ENCODE results near the gene RASIP1. TPM values are rescaled to one million over a fixed set of nuclear protein-coding genes. Genes with fewer than 3 reads are reported as not detected.
"Not testable (repeated sequence)": the region's sequence is repeated elsewhere in the genome, so short reads cannot be mapped to it uniquely, and the experiment has no call there.

The RASIP1 gene
- polyA plus RNA-seq, 6 donors from 2014 or later: 0.48 TPM; not detected in 5

DNA sequence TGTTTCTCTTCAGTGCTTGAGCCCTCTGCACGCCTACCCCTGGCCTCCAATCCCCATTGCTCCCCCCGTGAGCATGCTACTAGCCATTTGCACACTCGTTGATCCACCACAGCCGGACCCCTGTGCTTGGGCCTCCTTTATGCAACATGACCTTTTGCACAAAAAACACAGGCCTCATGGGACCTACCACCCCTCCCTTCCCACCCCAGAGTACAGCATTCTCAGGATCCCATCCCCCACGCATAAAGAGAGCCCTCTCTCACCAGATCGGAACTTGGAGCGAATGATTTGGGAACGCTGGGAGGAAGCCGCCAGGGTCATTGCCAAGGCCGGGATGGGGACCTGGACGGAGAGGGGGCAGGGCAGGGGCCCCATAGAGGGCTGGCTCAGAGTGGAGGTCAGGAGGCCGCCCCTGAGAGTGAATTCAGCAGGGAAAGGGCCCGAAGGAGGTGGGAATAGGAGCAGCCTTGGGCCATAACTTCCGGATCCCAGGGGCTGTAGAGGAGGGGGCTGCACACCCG is 21.6 kb downstream of the RASIP1 start:
- Mint-ChIP-seq H3K9me3 (no peaks in the 10 kb centered on the region), H3K27me3 (no peaks in the 10 kb centered on the region), H3K4me3 (peak overlapping the region in 4 of 8 donors; percentile 10 to 55 (median 34)), H3K4me1 (peaks cover 21 to 32% (median 32%) of the 10 kb centered on the region in 3 donors), H3K27ac (peak overlapping the region in 4 of 6 donors; percentile 28 to 85 (median 56)), H3K36me3 (no peaks in the 10 kb centered on the region)
- no peak for DNase-seq
- no peak for ATAC-seq (ENCODE audit: low read depth in 2 of 2)

GRCh38 chr19:48718106-48718505 is 22.3 kb downstream of the RASIP1 start:
- H3K9me3 Mint-ChIP-seq; ATAC-seq (ENCODE audit: low read depth in 2 of 2); H3K36me3 Mint-ChIP-seq; H3K27me3 Mint-ChIP-seq; DNase-seq: not testable (repeated sequence)
- H3K27ac Mint-ChIP-seq: peak overlapping the region in 1 of 6 donors; percentile 69
- peaks cover 26 to 38% (median 37%) of the 10 kb centered on the region in 3 donors for H3K4me1 Mint-ChIP-seq
- H3K4me3 Mint-ChIP-seq: peak overlapping the region in 1 of 8 donors; percentile 10

GRCh38 chr19:48716562-48717291 is 23.7 kb downstream of the RASIP1 start:
- Mint-ChIP-seq H3K36me3 (no peaks in the 10 kb centered on the region), H3K4me3 (peak overlapping the region in 3 of 8 donors; percentile 47 to 65 (median 53)), H3K27ac (no peak overlapping the region), H3K27me3 (no peaks in the 10 kb centered on the region), H3K9me3 (no peaks in the 10 kb centered on the region), H3K4me1 (peaks cover 25 to 47% (median 41%) of the 10 kb centered on the region in 3 donors)
- ATAC-seq (ENCODE audit: low read depth in 2 of 2) (no peak), DNase-seq (no peak)

DNA sequence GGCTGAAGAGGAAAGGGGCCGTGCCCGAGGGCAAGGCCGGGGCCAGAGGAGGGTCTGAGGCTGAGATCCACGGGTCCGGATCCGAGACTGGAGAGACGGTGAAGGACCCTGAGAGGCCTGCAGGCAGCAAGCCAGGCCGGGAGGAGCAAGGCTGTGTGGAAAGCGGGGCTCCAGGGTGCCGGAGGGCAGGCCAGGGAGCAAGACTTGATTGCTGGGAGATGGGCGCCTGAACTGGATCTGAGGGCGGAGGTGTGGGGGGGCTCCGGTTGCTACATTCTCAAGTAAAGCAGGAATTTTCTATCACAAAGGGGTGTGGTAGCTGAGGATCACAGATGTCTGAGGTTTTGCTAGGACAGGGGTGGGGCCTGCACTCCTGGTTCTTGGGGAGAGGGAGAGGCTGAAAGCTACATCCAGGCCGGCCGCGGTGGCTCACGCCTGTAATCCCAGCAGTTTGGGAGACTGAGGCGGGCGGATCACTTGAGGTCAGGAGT is 24.7 kb downstream of the RASIP1 start:
- H3K27me3 Mint-ChIP-seq: no peaks in the 10 kb centered on the region
- no peak for DNase-seq
- ATAC-seq (ENCODE audit: low read depth in 2 of 2): no peak
- H3K4me3 Mint-ChIP-seq: peak overlapping the region in 6 of 8 donors; percentile 25 to 93 (median 80)
- no peaks in the 10 kb centered on the region for H3K36me3 Mint-ChIP-seq
- H3K9me3 Mint-ChIP-seq: no peaks in the 10 kb centered on the region
- peaks cover 20 to 41% (median 36%) of the 10 kb centered on the region in 3 donors for H3K4me1 Mint-ChIP-seq
- H3K27ac Mint-ChIP-seq: peak overlapping the region in 3 of 6 donors; percentile 27 to 83 (median 39)

- Mint-ChIP-seq H3K4me1 (peaks cover 15 to 36% (median 29%) of the 10 kb centered on the region in 3 donors), H3K27ac (peak overlapping the region in 3 of 6 donors; percentile 54 to 88 (median 61))
Observed at GRCh38 chr19:48714759-48715675, 25.4 kb downstream of the RASIP1 start.

GRCh38 chr19:48713864-48714755 is 26.3 kb downstream of the RASIP1 start:
- Mint-ChIP-seq H3K9me3 (no peaks in the 10 kb centered on the region), H3K4me1 (peaks cover 15 to 32% (median 28%) of the 10 kb centered on the region in 3 donors), H3K36me3 (no peaks in the 10 kb centered on the region), H3K27me3 (no peaks in the 10 kb centered on the region), H3K27ac (peak overlapping the region in 3 of 6 donors; percentile 50 to 78 (median 61)), H3K4me3 (peak overlapping the region; percentile 78 to 95 (median 92))
- peak; percentile 96 for DNase-seq
- peak; percentile 91 to 92 for ATAC-seq (ENCODE audit: low read depth in 2 of 2)

More at GRCh38 chr19:48714759-48715675, 25.4 kb downstream of the RASIP1 start:
- Mint-ChIP-seq H3K4me3 (peak overlapping the region; percentile 78 to 93 (median 88)), H3K27me3 (no peaks in the 10 kb centered on the region), H3K36me3 (no peaks in the 10 kb centered on the region), H3K9me3 (no peaks in the 10 kb centered on the region)
- DNase-seq (no peak), ATAC-seq (ENCODE audit: low read depth in 2 of 2) (no peak)

GRCh38 chr19:48713041-48713863 is 27.2 kb downstream of the RASIP1 start:
- DNase-seq: no peak
- H3K27ac Mint-ChIP-seq: peak overlapping the region in 2 of 6 donors; percentile 50 to 72
- peak overlapping the region; percentile 78 to 95 (median 92) for H3K4me3 Mint-ChIP-seq
- H3K4me1 Mint-ChIP-seq: peaks cover 15 to 30% (median 28%) of the 10 kb centered on the region in 3 donors
- peaks cover 0 to 3% (median 0%) of the 10 kb centered on the region in 7 donors for H3K9me3 Mint-ChIP-seq
- H3K36me3 Mint-ChIP-seq: no peaks in the 10 kb centered on the region
- H3K27me3 Mint-ChIP-seq: no peaks in the 10 kb centered on the region
- no peak for ATAC-seq (ENCODE audit: low read depth in 2 of 2)

GRCh38 chr19:48711106-48711662 is 29.2 kb downstream of the RASIP1 start:
- Mint-ChIP-seq H3K4me1 (peaks cover 15 to 30% (median 30%) of the 10 kb centered on the region in 3 donors), H3K36me3 (no peaks in the 10 kb centered on the region), H3K4me3 (peak overlapping the region in 2 of 8 donors; percentile 54 to 73), H3K9me3 (peaks cover 0 to 3% (median 0%) of the 10 kb centered on the region in 7 donors), H3K27ac (no peak overlapping the region), H3K27me3 (no peaks in the 10 kb centered on the region)
- ATAC-seq (ENCODE audit: low read depth in 2 of 2) (no peak), DNase-seq (no peak)

GRCh38 chr19:48708471-48708870 is 31.9 kb downstream of the RASIP1 start:
- peaks cover 0 to 3% (median 0%) of the 10 kb centered on the region in 7 donors for H3K9me3 Mint-ChIP-seq
- no peaks in the 10 kb centered on the region for H3K36me3 Mint-ChIP-seq
- ATAC-seq (ENCODE audit: low read depth in 2 of 2): no peak
- DNase-seq: no peak
- H3K27ac Mint-ChIP-seq: peak overlapping the region in 1 of 6 donors; percentile 54
- peak overlapping the region in 1 of 8 donors; percentile 82 for H3K4me3 Mint-ChIP-seq
- peaks cover 4 to 13% (median 13%) of the 10 kb centered on the region in 3 donors for H3K4me1 Mint-ChIP-seq
- no peaks in the 10 kb centered on the region for H3K27me3 Mint-ChIP-seq

DNA sequence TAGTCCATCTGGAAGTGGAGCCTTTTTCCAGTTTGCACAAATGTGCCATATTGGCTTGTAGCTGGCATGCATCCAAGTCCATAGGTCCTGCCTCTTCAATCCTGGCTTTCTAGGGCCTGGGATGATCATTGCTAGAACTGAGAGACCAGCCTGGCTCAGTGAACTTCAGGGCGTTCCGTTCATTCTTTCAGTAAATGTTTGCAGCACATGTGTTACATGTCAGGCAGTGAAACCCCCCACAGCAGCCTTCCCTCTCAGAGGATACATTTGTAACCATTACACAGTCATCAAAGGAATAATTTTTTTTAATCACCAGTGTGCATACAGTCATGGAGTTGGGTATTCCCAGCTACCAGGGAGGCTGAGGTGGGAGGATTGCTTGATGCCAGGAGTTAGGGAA is 35.0 kb downstream of the RASIP1 start:
- peak overlapping the region in 1 of 6 donors; percentile 59 for H3K27ac Mint-ChIP-seq
- no peaks in the 10 kb centered on the region for H3K27me3 Mint-ChIP-seq

GRCh38 chr19:48703316-48703715 is 37.1 kb downstream of the RASIP1 start:
- Mint-ChIP-seq H3K9me3 (no peaks in the 10 kb centered on the region), H3K27ac (peak overlapping the region in 1 of 6 donors; percentile 54), H3K4me3 (no peak overlapping the region), H3K27me3 (peaks cover 0 to 7% (median 6%) of the 10 kb centered on the region in 3 donors), H3K36me3 (no peaks in the 10 kb centered on the region), H3K4me1 (peaks cover 0 to 2% (median 0%) of the 10 kb centered on the region in 3 donors)
- DNase-seq (no peak), ATAC-seq (ENCODE audit: low read depth in 2 of 2) (no peak)

More for the DNA sequence above, 35.0 kb downstream of the RASIP1 start:
- no peak for ATAC-seq (ENCODE audit: low read depth in 2 of 2)
- H3K9me3 Mint-ChIP-seq: peaks cover 0 to 3% (median 0%) of the 10 kb centered on the region in 7 donors
- DNase-seq: no peak
- peaks cover 0 to 4% (median 0%) of the 10 kb centered on the region in 3 donors for H3K4me1 Mint-ChIP-seq
- H3K4me3 Mint-ChIP-seq: no peak overlapping the region
- H3K36me3 Mint-ChIP-seq: no peaks in the 10 kb centered on the region
